HG02642 (cell line): Measurements from ENCODE around the gene MYO9B.
"Not testable (repeated sequence)": the region's sequence is repeated elsewhere in the genome, so short reads cannot be mapped to it uniquely, and the experiment has no call there.

Experiments
- ATAC-seq: cut with Tn5 transposase; IDR thresholded peaks from one replicate; pipeline ENCODE4 v1.9.1; 2021; ENCODE audit warnings: mild to moderate bottlenecking; ENCODE audit not compliant: unreplicated experiment, poor library complexity

Gene MYO9B

GRCh38 chr19:17081672-17082630 is 6.4 kb downstream of the MYO9B start:
- ATAC-seq = no peak

- ATAC-seq = no peak
These were observed 10.5 kb downstream of the MYO9B start for GRCh38 chr19:17086120-17086519.

GRCh38 chr19:17086834-17087233 is 11.3 kb downstream of the MYO9B start:
- no peak for ATAC-seq

GRCh38 chr19:17088552-17088951 is 13.0 kb downstream of the MYO9B start:
- no peak for ATAC-seq

- no peak for ATAC-seq
These were observed 15.0 kb downstream of the MYO9B start for GRCh38 chr19:17090583-17090982.

- ATAC-seq = no peak
These were observed 16.3 kb downstream of the MYO9B start for GRCh38 chr19:17091758-17092333.

GRCh38 chr19:17092696-17093095 is 17.1 kb downstream of the MYO9B start:
- no peak for ATAC-seq

GRCh38 chr19:17094694-17095093 is 19.1 kb downstream of the MYO9B start:
- ATAC-seq = not testable (repeated sequence)

GRCh38 chr19:17095141-17095919 is 19.8 kb downstream of the MYO9B start:
- ATAC-seq = no peak

GRCh38 chr19:17097593-17098126 is 22.1 kb downstream of the MYO9B start:
- ATAC-seq = no peak

GRCh38 chr19:17098326-17098725 is 22.7 kb downstream of the MYO9B start:
- ATAC-seq = no peak

GRCh38 chr19:17101686-17102628 is 26.4 kb downstream of the MYO9B start:
- no peak for ATAC-seq

- ATAC-seq = no peak
These were observed 27.6 kb downstream of the MYO9B start for GRCh38 chr19:17103177-17103576.

GRCh38 chr19:17104679-17105078 is 29.1 kb downstream of the MYO9B start:
- no peak for ATAC-seq

- no peak for ATAC-seq
These were observed 30.0 kb downstream of the MYO9B start for GRCh38 chr19:17105556-17105955.

- not testable (repeated sequence) for ATAC-seq
These were observed 31.4 kb downstream of the MYO9B start for GRCh38 chr19:17106964-17107363.

- no peak for ATAC-seq
These were observed 32.2 kb downstream of the MYO9B start for GRCh38 chr19:17107546-17108452.

GRCh38 chr19:17108453-17108784 is 32.8 kb downstream of the MYO9B start:
- ATAC-seq = no peak

- no peak for ATAC-seq
These were observed 33.7 kb downstream of the MYO9B start for GRCh38 chr19:17109300-17109699.
